ENCODE data around the gene PAF1.
A peak's percentile ranks its signal among the peaks of the same experiment; 100 is the strongest.

PAF1 gene

DNA sequence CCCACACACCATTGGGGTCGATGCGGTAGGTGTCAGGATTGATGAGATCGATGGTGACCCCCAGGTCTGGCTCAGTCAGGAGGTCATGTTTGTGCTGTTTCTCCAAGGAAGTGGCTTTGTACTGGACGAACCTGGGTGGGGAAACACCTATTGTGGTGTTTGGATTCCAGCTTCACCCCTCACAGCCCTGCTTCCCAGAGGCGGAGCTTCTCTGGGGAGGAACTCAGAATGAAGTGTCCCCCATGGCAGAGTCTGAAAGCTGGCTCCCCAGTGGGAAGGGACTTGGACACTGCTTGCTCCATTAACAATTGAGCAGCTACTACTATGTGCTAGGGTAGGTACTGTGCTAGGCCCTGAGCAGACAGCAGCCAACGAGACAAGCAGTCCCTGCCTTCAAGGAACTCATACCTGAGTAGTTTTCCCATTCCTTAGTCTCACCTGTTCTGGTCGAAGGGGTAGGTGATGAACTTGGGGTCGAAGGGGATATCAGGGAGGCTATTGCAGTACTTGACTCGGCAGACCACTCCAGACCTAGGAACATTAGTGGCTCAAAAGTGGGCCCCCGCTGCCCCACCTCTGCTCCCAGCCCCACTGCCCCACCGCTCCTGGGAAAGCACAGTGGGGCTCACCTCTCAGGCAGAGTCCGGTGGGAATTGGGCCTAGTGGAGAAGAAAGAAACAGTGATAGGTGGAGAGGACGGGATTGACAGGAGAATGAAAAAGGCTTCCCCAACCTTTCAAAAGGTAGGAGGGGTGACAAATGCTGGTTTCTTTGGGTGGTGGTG, 1.1 kb downstream of the PAF1 start:
- no peaks in the 10 kb centered on the region for H3K27me3 ChIP-seq (ENCODE audit: control insufficient read depth, insufficient read depth, low read length)
- H3K9ac ChIP-seq (ENCODE audit: low read length) = peak overlapping the region; percentile 93
- H3K9me3 ChIP-seq (ENCODE audit: control insufficient read depth, insufficient read depth, low read depth, low read length) = no peaks in the 10 kb centered on the region
- H3K4me3 ChIP-seq (ENCODE audit: low read depth, low read length) = peak overlapping the region; percentile 71
- peaks cover 5% of the 10 kb centered on the region; the same call in 1 of the 2 replicates for H3K4me1 ChIP-seq (ENCODE audit: control insufficient read depth, insufficient read depth, low read length)
- no peak overlapping the region for H3K27ac ChIP-seq (ENCODE audit: low read depth, low read length)
- peaks cover 59% of the 10 kb centered on the region for H3K36me3 ChIP-seq (ENCODE audit: control insufficient read depth, insufficient read depth, low read length)

- H3K9ac ChIP-seq (ENCODE audit: low read length) = no peak overlapping the region
- H3K27ac ChIP-seq (ENCODE audit: low read depth, low read length) = no peak overlapping the region
- no peak overlapping the region for H3K4me3 ChIP-seq (ENCODE audit: low read depth, low read length)
- no peaks in the 10 kb centered on the region for H3K9me3 ChIP-seq (ENCODE audit: control insufficient read depth, insufficient read depth, low read depth, low read length)
- no peaks in the 10 kb centered on the region for H3K27me3 ChIP-seq (ENCODE audit: control insufficient read depth, insufficient read depth, low read length)
- peaks cover 61% of the 10 kb centered on the region for H3K36me3 ChIP-seq (ENCODE audit: control insufficient read depth, insufficient read depth, low read length)
- H3K4me1 ChIP-seq (ENCODE audit: control insufficient read depth, insufficient read depth, low read length) = peaks cover 5% of the 10 kb centered on the region; the same call in 1 of the 2 replicates
Measured at GRCh38 chr19:39388657-39389056, 2.2 kb downstream of the PAF1 start.

- peaks cover 5% of the 10 kb centered on the region; the same call in 1 of the 2 replicates for H3K4me1 ChIP-seq (ENCODE audit: control insufficient read depth, insufficient read depth, low read length)
- H3K36me3 ChIP-seq (ENCODE audit: control insufficient read depth, insufficient read depth, low read length) = peaks cover 77% of the 10 kb centered on the region
- H3K4me3 ChIP-seq (ENCODE audit: low read depth, low read length) = no peak overlapping the region
- no peaks in the 10 kb centered on the region for H3K27me3 ChIP-seq (ENCODE audit: control insufficient read depth, insufficient read depth, low read length)
- no peak overlapping the region for H3K9ac ChIP-seq (ENCODE audit: low read length)
- H3K27ac ChIP-seq (ENCODE audit: low read depth, low read length) = no peak overlapping the region
- no peaks in the 10 kb centered on the region for H3K9me3 ChIP-seq (ENCODE audit: control insufficient read depth, insufficient read depth, low read depth, low read length)
Measured at GRCh38 chr19:39386557-39386956, 4.3 kb downstream of the PAF1 start.

DNA sequence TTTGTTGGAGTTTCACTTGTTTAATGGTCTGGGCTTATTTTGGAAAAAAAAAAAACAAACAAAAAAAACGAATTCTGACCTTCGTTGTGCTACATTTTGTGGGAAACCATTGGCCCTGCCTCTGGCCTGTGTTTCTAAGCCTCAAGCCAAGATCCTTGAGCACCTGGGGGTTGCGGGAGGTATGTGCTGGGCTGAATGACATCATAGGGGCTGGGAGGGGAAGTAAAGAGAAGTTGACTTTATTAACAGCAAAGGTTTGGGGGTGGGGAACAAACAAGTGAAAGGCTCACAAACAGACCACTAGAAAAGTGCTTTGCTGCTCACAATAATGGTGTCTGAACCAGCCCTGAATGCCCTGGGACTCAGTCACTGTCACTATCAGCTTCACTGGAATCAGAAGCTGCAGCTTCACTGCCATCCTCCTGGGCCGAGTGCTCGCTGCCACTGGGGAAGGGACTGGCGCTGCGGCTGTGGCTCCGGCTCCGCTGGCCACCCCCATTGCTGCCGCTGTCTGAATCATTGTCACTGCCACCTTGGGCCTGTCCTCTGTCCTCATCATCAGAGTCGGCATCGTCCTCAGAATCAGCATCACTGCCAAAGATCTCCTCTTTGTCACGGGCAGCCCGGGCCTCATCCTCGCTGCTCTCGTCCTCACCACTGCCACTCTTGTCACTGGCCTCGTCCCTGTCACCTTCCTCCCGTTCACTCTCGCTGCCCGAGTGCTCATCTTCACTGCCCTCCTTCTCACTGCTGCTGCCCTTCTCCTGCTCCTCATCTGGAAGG, 5.1 kb downstream of the PAF1 start:
- Histone ChIP-seq H3K4me3 (ENCODE audit: low read depth, low read length) (no peak overlapping the region), H3K9ac (ENCODE audit: low read length) (no peak overlapping the region), H3K36me3 (ENCODE audit: control insufficient read depth, insufficient read depth, low read length) (peaks cover 84% of the 10 kb centered on the region), H3K9me3 (ENCODE audit: control insufficient read depth, insufficient read depth, low read depth, low read length) (no peaks in the 10 kb centered on the region), H3K4me1 (ENCODE audit: control insufficient read depth, insufficient read depth, low read length) (peaks cover 5% of the 10 kb centered on the region; the same call in 1 of the 2 replicates), H3K27ac (ENCODE audit: low read depth, low read length) (no peak overlapping the region), H3K27me3 (ENCODE audit: control insufficient read depth, insufficient read depth, low read length) (no peaks in the 10 kb centered on the region)

- Histone ChIP-seq H3K27me3 (ENCODE audit: control insufficient read depth, insufficient read depth, low read length) (no peaks in the 10 kb centered on the region), H3K4me3 (ENCODE audit: low read depth, low read length) (no peak overlapping the region), H3K36me3 (ENCODE audit: control insufficient read depth, insufficient read depth, low read length) (peaks cover 92% of the 10 kb centered on the region), H3K4me1 (ENCODE audit: control insufficient read depth, insufficient read depth, low read length) (peaks cover 3% of the 10 kb centered on the region; the same call in 1 of the 2 replicates), H3K9ac (ENCODE audit: low read length) (no peak overlapping the region), H3K9me3 (ENCODE audit: control insufficient read depth, insufficient read depth, low read depth, low read length) (no peaks in the 10 kb centered on the region), H3K27ac (ENCODE audit: low read depth, low read length) (no peak overlapping the region)
Measured at GRCh38 chr19:39384839-39385568, 5.9 kb downstream of the PAF1 start.

GRCh38 chr19:39382991-39383828, 7.7 kb downstream of the PAF1 start:
- H3K36me3 ChIP-seq (ENCODE audit: control insufficient read depth, insufficient read depth, low read length) = peaks cover 94% of the 10 kb centered on the region
- H3K27ac ChIP-seq (ENCODE audit: low read depth, low read length) = no peak overlapping the region
- no peak overlapping the region for H3K4me3 ChIP-seq (ENCODE audit: low read depth, low read length)
- H3K4me1 ChIP-seq (ENCODE audit: control insufficient read depth, insufficient read depth, low read length) = no peaks in the 10 kb centered on the region
- H3K9ac ChIP-seq (ENCODE audit: low read length) = no peak overlapping the region
- no peaks in the 10 kb centered on the region for H3K27me3 ChIP-seq (ENCODE audit: control insufficient read depth, insufficient read depth, low read length)
- no peaks in the 10 kb centered on the region for H3K9me3 ChIP-seq (ENCODE audit: control insufficient read depth, insufficient read depth, low read depth, low read length)

DNA sequence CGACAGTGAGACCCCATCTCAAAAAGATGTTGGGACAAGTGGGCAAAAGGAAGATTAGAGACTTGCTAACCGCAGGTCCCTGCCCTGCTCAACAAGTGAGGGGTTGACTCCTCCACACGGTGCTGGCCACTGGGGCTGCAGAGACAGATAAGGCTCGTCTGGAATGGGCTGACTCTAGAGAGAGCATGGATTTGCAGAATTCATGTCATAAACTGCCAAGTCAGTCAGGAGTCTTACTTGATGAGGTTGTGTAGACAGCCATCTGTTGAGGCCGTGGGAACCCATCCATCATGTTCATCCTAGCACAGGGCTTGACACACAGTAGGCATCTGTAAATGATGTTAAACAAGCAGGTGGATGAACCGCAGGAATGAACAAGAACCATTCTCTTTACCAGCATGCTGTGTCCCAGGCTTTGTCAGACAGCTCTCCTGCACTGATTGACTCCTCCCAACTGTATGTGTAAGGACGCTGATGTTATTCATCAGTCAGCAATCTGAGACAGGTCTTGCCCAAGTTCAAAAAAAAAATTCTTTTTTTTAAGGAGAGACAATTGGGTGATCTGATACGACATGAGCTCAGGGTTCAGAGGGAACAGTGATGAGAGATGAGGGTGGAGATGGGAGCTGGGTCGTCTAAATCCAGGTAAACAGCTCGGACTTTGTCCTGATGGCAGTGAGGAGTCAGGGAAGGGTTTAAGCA, 8.8 kb downstream of the PAF1 start:
- H3K9ac ChIP-seq (ENCODE audit: low read length) = no peak overlapping the region
- H3K27me3 ChIP-seq (ENCODE audit: control insufficient read depth, insufficient read depth, low read length) = no peaks in the 10 kb centered on the region
- H3K27ac ChIP-seq (ENCODE audit: low read depth, low read length) = no peak overlapping the region
- H3K4me3 ChIP-seq (ENCODE audit: low read depth, low read length) = no peak overlapping the region
- H3K4me1 ChIP-seq (ENCODE audit: control insufficient read depth, insufficient read depth, low read length) = no peaks in the 10 kb centered on the region
- peaks cover 96% of the 10 kb centered on the region for H3K36me3 ChIP-seq (ENCODE audit: control insufficient read depth, insufficient read depth, low read length)
- H3K9me3 ChIP-seq (ENCODE audit: control insufficient read depth, insufficient read depth, low read depth, low read length) = no peaks in the 10 kb centered on the region

DNA sequence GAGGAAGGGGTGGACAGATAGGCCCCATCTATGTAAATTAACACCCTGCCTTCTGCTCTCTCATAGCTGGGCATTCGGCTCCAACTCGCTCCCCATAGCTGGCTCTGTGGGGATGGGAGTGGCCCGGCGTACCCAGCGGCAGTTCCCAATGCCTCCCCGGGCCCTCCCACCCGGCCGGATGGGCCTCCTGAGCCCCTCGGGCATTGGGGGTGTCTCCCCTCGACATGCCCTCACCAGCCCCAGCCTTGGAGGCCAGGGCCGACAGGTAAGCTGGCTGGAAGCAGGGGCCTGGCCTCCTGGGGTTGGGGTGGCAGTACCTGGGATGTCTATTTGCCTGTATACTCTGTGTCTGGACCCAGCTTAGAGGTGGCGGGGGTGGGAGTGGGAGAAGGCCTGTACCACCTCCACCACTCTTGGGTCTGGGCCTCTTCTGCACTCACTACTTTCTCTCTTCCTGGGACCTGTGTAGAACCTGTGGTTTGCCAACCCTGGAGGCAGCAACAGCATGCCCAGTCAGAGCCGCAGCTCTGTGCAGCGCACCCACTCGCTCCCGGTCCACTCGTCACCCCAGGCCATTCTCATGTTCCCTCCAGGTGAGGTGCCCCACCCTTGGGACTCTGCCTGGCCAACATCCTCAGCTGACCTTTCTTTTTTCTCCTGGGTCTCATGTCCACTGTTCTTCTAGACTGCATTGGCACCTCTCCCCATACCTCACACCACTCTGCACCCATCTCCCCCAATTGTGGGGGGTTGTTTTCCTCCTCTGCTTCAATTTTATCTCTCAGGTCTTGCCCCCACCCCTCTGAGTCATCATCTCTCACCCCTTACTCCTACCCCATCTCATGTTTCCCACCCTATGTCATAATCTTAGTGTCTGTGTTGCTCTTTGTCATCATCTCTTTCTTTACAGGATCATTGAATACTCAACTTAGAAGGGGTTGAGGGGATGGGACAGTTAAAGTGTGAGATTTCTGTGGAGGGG, 10.1 kb downstream of the PAF1 start:
- Histone ChIP-seq H3K4me1 (ENCODE audit: control insufficient read depth, insufficient read depth, low read length) (no peaks in the 10 kb centered on the region), H3K9ac (ENCODE audit: low read length) (no peak overlapping the region), H3K36me3 (ENCODE audit: control insufficient read depth, insufficient read depth, low read length) (peaks cover 96% of the 10 kb centered on the region), H3K4me3 (ENCODE audit: low read depth, low read length) (no peak overlapping the region), H3K27me3 (ENCODE audit: control insufficient read depth, insufficient read depth, low read length) (no peaks in the 10 kb centered on the region), H3K9me3 (ENCODE audit: control insufficient read depth, insufficient read depth, low read depth, low read length) (no peaks in the 10 kb centered on the region), H3K27ac (ENCODE audit: low read depth, low read length) (no peak overlapping the region)

GRCh38 chr19:39379865-39380396, 11.0 kb downstream of the PAF1 start:
- H3K36me3 ChIP-seq (ENCODE audit: control insufficient read depth, insufficient read depth, low read length) = peaks cover 96% of the 10 kb centered on the region

More at GRCh38 chr19:39379865-39380396, 11.0 kb downstream of the PAF1 start:
- no peaks in the 10 kb centered on the region for H3K27me3 ChIP-seq (ENCODE audit: control insufficient read depth, insufficient read depth, low read length)
- no peaks in the 10 kb centered on the region for H3K4me1 ChIP-seq (ENCODE audit: control insufficient read depth, insufficient read depth, low read length)
- no peak overlapping the region for H3K4me3 ChIP-seq (ENCODE audit: low read depth, low read length)
- H3K9ac ChIP-seq (ENCODE audit: low read length) = no peak overlapping the region
- no peaks in the 10 kb centered on the region for H3K9me3 ChIP-seq (ENCODE audit: control insufficient read depth, insufficient read depth, low read depth, low read length)
- no peak overlapping the region for H3K27ac ChIP-seq (ENCODE audit: low read depth, low read length)

Data from HUES6 (cell line).